Uterus (tissue), 2 donors: ENCODE data around the gene LIX1L.

ENCODE experiments used
- POLR2A ChIP-seq, 2 donors: fragments of 450-650 bp; IDR thresholded peaks; one replicate each; pipeline ENCODE4 v1.6.1; 2016; ENCODE audit warnings: antibody characterized with exemption in 2 of 2, mild to moderate bottlenecking in 1 of 2, moderate library complexity in 1 of 2
- TF ChIP-seq, protein P1 (sequence below), 4 experiments: fragments of 200-600 bp in 2 of 4; fragments of 450-650 bp in 2 of 4; sonication (generic) in 2 of 4; IDR thresholded peaks; one replicate each; pipeline ENCODE4 v1.5.1; 2016 to 2019; ENCODE audit warnings: antibody characterized with exemption in 4 of 4, mild to moderate bottlenecking in 2 of 4, moderate library complexity in 1 of 4

DNA sequence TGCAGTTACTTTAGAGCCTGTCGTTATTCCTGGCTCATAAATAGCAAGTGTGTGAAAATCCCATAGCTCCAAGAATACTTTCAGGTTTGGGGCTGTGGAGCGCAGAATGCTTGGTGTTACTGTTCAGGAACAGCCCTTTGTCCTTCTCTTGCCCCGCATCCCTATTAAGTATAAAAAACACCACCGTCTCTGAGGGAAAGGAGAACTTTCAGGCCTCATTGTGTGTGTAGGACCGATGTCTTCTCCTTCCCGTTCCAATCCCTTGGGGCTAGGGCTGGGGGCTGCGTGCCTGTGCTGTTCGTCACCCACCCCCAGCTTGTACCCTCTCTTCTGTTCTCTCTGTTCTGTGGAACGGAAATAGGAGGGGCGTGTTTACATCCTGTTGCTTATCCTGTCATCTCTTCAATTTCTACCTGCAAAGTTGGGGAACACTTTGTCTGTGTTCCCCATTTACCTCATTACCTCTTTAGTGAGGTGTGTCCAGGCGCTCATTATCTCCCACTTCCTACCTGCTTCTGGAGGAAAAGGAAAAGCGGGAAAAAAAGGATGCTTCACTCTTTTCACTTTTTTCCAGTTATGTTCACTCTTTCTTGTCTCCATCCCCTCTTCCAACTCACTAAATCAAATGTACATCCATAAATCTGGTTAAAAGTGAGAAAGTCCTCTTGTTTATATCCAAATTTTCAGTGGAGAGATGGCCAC is 39.4 kb upstream of the LIX1L start:
- TF ChIP-seq, protein P1, sequence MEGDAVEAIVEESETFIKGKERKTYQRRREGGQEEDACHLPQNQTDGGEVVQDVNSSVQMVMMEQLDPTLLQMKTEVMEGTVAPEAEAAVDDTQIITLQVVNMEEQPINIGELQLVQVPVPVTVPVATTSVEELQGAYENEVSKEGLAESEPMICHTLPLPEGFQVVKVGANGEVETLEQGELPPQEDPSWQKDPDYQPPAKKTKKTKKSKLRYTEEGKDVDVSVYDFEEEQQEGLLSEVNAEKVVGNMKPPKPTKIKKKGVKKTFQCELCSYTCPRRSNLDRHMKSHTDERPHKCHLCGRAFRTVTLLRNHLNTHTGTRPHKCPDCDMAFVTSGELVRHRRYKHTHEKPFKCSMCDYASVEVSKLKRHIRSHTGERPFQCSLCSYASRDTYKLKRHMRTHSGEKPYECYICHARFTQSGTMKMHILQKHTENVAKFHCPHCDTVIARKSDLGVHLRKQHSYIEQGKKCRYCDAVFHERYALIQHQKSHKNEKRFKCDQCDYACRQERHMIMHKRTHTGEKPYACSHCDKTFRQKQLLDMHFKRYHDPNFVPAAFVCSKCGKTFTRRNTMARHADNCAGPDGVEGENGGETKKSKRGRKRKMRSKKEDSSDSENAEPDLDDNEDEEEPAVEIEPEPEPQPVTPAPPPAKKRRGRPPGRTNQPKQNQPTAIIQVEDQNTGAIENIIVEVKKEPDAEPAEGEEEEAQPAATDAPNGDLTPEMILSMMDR (IDR thresholded peaks at IDR 0.05), result no peak
- TF ChIP-seq POLR2A (IDR thresholded peaks at IDR 0.05), result peak; percentile 4 to 33
